Stimulated activated naive CD4-positive, alpha-beta T cell treated with Interleukin-2 at 50 U/mL for 16 hours (primary cell): ENCODE measurements around the gene CRIP1.

Experiments used
- DNase-seq: peaks from one replicate; lab custom pipeline; 2025; lab: John Stamatoyannopoulos, UW

The CRIP1 gene

DNA sequence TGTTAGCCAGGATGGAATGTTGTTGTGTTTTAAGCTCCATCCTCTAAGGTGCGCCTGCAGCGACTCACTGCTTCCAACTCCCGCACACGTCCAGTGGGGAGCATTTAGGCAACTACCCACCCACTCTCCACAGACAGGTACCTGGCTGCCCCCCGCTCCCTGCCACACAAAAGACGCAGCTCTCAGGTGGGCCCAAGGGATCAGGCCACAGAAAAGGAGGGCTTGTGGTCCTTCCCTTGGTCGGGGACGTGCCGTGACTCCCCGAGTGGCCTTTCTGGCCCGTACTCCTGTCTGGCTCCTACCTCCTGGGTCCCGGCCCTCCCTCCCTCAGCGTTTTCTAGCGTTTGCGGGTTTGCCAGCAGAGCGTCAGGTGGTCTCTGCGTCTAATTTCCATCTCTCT is 20.6 kb downstream of the CRIP1 start:
- DNase-seq, result no peak

DNA sequence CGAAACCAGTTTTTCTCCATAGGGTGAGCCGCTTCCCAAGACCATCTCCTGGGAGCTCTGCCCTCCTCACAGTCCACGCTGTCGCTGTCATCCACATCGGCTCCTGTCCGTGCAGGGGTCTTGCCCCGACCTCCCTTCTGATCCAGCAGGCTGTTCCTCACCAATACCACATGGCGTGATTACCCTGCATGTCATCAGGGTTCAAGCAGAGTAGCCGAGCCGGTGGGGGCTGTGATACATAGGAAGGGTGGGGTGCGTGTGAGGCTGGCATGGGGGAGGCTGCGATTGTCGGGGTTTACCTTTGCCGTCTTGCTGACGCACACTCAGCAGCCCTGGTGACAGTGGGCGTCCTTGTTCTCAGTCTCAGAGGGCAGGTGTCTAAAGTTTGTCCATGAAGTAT is 21.4 kb downstream of the CRIP1 start:
- no peak for DNase-seq

DNA sequence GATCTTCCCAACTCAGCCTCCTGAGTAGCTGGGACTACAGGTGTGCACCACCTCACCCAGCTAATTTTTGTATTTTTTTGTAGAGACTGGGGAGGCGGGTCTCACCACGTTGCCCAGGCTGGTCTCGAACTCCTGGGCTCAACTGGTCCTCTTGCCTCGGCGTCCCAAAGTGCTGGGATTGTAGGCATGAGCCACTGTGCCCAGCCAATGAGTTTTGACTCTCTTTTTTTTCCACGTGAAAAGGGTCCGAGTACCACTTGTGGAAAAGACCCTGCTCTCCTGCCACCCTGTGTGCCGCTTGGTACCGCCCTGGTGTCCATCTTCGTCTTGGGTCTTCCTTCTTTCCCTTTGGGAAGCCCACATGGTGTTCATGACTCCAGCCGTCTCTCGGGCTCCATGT is 21.9 kb downstream of the CRIP1 start:
- DNase-seq, result no peak

DNA sequence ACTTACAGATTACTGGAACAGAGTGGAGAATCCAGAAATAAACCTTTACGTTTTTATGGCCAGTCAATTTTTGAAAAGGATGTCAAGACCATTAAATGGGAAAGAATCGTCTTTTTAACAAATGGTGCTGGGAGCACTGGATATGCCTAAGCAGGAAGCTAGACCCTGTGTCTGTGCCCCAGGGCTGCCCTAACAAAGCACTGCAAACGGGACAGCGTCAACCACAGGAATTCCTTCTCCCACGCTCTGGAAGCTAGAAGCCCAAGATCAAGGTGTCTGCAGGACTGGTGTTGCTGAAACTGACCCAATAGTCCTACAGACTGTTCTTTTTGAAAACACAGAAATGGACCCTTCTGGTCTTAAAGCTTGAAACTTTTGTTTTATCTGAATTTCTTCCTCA is 30.4 kb downstream of the CRIP1 start:
- DNase-seq, result no peak

DNA sequence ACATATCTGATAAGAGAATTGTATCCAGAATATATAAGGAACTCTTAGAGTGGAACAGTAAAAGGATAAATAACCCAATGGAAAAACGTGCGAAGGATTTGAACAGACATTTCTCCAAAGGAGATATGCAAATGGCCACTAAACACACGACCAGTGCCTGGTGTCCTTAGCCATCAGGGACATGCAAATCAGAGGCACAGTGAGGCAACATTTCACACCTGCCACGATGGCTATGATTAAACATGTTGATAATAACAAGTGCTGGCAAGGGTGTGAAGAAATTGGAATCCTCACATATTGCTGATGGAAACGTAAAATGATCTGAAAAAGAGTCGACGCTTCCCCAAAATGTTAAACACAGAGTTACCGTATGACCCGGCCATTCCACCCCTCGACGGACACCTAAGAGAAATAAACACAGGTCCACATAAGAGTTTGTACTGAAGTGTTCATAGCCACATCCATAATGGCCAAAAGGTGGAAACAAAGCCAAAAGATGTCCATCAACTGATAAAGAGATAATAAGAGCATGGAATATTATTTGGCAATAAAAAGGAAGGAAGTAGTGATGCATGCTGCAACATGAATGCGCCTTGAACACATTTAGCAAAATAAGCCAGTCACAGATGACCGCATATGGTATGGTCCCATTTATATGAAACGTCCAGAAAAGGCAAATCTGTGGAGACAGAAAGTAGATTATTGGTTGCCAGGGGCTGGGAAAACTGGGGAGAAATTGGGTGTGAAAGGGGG is 33.4 kb downstream of the CRIP1 start:
- DNase-seq, result no peak

DNA sequence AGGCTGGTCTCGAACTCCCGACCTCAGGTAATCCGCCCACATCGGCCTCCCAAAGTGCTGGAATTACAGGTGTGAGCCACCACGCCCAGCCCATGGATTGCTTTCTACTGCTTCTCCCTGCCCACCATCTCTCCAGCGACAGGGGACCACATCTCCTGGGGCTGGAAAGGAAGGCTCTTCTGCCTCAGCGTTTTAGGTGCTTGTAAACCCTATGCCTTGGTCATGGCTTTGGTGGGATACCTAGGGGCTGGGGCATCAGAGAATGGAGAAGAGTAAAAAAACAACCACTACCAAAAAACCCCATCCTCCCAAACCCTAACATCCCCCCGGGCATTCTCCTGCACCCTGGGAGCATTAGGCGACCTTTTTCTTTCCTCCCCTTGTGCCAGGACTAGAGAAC is 38.6 kb downstream of the CRIP1 start:
- no peak for DNase-seq

DNA sequence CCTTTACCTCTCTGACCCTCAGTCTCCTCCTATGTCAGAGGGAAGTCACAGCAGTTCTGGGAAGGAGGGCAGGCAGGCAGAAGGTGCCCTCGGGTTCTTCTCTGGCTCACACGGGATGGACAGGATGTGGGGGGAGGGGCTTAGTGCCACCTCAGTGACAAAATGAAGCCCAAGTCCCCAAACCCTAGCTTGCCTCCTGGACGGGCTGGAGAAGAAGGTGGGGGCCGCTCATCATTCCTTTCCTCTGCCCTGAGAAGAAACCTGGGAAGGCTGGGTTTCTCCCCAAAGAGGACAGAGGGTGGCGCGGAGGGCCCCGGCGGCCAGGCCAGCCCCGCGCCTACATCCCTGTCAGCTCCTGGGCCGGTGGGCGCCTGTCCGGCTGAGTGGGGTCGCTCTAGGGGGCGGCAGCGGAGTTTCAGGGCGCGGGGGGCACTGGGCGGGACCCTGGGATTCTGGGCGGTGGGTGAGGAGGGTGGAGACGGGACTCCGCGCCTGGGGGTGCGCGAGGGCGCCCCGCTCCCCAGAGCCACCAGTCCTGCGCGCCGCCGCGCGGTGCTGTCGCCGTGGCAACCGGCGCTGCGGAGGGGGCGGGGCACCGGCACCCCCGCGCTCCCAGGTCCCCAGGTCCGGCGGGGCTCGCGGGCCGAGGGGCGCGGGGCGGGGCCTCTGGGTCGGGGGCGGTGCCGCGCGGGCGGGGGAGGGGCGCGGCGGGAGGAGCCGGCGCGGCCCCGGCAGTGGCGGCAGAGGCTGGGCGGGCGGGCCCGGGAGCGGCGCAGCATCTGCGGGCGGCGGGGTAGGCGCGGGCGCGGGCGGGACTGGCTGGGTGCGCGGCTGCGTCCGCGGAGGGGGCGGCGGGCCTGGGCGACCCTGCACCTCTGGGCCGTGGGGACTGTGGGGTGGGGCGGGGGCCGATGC is 39.4 kb downstream of the CRIP1 start, which contains the start of gene TMEM121:
TMEM121 (plus strand) TSS at position 723 of the 915 bp plus-strand sequence. CDS start 2,252 bp downstream, outside the sequence.
- peak; percentile 18 for DNase-seq

DNA sequence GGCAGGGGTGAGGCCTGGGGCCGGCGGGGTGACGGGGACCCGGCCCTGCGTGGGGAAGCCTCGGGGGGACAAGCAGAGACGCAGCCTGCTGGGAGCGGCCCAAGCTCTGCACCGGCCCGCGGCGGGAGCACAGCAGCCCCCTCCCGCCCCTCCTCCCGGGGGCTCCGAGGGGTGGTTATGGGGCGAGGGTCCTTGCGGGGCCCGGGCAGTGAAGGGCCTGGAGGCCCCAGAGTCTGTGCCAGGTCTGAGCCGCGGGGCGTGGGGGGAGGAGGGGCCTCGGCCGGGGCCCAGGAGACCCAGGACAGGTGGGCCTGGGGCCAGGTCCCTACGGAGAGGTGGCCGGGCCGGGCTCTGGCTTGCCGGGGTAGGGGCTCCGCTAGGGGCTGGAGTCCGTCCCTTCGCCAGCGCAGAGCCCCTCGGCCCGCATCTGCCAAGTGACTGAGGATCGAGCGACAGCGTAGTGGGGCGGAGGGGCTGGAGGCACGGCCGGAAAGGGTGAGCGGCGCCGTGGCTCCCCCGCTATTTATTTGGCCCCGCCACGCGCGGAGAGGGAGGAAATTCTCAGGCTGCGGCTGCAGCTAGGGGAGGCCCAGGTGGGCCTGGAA is 40.2 kb downstream of the CRIP1 start:
- no peak for DNase-seq

DNA sequence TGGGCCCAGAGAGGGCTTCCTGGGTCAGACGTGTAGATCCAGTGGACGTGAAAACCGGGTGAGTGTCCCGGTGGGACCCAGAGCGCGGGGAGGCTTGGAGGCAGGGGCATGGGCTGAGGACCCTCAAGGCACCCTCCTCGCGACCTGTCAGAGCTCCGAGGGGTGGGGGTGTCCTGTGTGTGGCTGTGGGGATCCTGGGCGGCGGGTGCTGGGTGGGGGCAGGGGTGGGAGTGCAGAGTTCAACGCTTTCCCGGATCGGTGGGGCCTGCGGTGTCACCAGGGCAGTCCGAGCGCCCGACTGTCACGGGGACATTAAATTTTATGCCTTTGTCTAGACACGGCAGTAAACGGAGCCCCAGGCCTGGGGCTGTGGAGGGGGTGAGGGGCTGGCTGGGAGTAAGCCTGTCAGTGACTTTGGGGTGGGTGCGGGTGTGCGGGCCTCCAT is 40.7 kb downstream of the CRIP1 start:
- DNase-seq, result no peak

DNA sequence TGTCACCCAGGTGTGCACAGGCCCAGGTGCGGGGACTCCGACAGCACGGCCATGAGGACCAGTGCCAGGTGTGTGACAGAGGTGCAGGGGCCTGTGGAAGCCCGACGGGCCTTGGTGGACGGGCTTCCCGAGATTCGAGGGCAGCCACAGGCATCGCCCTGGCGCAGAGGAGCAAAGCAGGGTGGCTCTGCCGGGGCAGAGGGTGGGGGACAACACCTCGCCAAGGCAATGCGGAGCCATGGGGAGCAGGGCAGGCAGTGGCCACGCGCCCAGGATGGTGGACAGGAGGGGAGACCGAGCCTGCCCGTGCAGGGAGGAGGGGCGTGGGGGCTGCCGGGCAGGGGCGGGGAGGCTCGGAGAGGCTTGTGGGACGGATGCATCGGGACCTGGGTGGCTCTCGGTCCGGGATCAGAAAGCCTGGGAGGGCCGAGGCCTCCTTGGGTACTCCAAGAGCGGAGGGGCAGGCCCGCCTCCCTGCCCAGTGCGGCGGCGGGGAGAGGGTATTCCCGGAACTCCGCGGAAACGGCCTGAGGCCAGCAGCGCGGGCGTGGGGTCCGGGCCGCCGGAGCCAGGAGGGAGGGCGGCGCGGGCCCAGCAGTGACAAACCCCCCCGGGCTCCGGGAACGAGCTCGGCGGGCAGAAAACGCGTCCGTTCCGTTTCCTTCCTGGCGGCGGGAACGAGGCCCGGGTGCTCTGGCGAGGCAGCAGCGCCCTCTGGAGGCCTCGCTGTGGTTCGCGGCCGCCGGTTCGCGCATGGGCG is 41.3 kb downstream of the CRIP1 start:
- peak; percentile 70 for DNase-seq

DNA sequence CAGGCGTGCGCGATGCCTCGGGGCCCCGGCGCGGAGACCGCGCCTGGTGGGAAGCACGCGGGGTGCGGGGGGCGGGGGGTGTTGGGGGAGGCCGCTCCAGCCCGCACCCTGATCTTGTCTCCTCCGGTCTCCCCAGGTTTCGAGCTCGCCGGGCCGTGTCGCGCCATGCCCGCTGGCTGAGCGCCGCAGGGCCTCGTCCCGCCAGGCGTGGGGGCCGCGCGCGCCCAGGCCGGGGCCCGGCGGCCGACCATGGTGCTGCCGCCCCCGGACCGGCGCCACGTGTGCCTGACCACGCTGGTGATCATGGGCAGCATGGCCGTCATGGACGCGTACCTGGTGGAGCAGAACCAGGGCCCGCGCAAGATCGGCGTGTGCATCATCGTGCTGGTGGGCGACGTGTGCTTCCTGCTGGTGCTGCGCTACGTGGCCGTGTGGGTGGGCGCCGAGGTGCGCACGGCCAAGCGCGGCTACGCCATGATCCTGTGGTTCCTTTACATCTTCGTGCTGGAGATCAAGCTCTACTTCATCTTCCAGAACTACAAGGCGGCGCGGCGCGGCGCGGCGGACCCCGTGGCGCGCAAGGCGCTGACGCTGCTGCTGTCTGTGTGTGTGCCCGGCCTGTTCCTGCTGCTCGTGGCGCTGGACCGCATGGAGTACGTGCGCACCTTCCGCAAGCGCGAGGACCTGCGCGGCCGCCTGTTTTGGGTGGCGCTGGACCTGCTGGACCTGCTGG is 42.1 kb downstream of the CRIP1 start:
- DNase-seq, result peak; percentile 74

DNA sequence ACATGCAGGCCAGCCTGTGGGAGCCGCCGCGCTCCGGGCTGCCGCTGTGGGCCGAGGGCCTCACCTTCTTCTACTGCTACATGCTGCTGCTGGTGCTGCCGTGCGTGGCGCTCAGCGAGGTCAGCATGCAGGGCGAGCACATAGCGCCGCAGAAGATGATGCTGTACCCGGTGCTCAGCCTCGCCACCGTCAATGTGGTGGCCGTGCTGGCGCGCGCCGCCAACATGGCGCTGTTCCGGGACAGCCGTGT is 42.6 kb downstream of the CRIP1 start:
- no peak for DNase-seq

DNA sequence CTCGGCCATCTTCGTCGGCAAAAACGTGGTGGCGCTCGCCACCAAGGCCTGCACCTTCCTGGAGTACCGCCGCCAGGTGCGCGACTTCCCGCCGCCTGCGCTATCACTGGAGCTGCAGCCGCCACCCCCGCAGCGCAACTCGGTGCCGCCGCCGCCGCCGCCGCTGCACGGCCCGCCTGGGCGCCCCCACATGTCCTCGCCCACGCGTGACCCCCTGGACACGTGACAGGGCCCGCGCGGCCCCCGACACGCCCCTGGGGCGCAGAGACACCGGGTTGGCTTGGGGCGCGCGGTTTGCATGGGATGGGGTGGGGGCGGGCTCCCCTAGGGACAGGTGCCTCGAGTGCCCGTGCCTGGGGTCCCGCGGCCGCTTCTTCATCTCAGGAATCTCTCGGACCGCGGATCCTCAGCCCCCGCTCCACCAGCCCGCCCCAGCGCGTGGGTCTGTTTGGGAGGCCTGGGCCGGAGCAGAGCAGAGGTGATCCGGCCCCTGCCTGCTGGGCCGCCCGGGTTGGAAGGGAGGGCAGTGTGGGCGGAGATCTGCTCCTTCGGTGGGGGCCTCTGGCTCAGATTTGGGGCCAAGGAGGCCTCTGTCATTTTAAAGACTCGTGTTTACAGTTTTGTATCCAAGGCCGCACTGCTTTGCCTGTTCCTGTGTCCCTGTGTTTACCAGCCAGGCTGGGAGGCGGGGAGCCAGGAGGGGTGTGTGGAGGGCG is 43.0 kb downstream of the CRIP1 start:
- peak; percentile 42 for DNase-seq

DNA sequence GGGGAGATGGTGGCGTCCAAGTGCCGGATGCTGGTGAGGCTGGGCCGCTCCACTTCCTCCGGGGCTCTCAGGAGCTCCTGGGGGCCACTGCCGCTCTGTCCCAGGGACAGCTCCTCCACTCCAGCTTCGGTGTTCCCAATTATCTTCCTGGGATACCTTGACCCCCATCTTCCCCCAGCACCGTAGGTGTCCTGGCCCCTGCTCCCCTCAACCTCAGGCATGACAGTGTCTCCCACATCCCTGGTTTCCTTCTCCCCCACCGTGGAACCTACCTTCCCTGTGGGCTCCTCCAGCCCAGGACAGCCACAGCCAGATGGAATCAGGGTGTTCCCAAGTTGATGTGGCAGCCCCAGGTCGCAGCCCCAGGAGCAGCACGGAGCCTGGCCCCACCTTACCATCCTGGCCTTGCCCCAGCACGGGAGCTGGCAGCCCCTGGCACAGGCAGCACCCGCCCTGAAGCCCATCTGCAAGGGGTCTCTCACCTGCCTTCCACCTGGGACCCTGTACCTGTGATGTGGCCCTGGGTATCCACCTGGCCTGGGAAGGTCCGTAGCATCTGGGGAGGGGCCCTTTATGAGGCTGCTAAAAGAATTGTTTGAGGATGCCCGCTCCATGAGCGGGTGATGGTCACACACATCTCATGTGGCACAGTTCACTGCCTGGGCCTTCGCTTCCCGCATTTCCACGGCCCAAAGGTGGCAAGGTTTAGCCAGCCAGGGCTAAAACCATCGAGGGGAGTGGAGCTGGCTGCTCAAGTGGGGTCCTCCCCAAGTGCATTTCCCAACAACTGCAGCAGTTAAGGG is 43.8 kb downstream of the CRIP1 start:
- no peak for DNase-seq

DNA sequence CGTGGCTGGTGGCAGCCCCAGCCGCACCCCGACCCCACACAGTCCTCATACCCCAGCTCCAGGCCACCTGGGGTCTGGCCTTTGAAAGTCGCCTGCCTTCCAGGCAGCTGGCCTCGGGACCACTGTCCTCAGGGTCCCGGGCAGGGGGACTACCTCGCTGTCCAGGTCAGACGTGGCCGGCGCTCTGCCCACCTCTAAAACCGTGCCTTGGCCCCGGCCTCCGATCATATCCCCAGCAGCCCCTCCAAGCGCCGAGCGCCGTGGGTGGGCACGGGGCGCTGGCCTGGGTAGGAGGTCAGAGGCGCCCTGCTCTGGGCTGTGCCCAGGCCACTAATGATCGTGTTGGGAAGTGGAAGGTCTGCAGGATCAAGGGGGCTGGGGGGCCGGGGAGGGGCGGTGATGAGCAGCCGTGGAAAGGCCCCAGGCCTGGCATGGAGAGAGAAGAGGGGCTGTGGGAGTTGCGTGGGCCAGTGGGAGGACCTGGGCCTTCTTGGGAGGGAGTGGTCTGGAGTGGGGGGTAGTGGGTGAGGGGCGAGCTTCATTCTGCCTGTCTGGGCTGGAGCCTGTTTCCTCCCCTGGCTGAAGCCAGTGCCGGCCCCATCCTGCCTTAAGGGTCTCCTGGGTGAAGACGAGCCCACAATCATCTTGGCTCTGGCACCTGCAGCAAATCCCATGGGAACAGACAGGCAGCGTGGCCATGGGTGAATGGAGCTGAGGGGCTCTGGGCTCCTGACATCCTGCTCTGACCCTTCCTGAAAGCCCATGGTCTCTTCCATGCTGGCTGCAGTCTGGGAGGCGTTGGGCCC is 44.6 kb downstream of the CRIP1 start:
- DNase-seq, result no peak

DNA sequence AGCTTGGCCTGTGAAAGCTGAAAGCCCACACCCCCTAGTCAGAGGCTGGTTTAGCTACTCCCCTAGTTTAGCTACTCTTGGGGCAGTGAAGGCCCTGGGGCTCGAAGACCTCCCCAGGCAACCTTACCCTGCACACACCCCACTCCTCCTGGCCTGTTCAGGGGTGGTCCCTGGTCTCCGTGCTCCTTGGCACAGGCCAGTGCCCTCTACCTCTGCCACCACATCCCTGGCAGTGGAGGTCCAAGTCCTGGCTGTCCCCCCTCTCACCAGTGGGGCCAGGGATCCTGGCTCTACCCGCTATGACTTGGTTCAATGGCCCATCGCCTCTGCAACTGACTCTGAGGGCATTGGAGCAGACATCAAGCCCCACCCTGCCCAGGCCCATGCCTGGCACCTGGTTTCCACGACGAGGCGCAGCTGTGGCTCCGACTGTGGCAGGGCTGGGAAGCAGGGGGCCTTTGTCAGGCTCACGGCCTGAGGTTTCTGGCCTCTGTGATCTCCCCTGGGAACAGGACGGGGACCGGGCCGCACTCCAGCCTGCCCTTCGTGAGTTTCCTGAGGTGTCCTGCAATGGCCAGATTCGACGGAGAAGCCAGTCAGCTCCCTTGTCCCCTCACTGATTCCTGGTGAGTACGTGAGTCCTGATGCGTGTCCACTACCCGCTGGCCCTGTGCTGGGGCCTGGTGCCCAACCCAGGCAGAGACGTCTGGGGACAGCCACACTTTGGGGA is 45.4 kb downstream of the CRIP1 start:
- no peak for DNase-seq

DNA sequence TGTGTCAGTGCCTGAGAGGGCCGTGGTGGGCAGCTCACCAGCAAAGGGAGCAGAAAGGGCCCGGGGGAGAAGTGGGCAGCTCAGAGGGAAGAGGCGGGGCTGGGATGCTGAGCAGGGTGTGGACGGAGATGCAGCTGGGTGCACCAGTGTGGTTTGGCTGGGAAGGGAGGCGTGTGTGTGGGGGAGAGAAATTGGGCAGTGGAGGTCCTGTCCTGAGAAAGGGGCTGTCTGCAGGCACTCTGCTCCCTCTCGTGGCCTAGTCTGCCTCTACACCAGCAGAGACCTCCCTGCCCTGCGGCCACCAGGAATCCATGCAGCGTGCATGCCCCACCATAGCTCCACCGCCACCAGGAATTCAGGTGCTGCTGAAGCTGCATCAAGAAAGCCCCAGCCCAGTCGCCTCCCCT is 46.1 kb downstream of the CRIP1 start:
- DNase-seq, result no peak

DNA sequence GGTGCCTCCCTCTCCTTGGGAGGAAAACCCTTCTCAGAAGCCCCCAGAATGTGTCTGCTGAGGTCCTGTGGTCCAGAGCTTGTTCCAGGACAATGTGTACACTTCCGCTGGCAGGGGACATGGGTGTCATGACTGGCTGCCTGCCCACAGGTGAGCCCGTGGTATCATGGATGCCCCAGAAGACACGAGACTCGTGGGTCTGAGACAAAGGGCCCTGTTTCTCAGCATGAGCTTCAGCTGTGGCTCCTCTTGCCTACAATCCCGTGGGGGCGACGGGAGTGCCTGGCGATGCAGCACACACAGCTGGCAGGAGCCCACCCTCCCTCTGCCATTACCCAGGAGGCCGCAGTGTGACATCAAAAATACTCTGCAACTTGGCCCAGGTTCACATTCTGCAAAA is 46.7 kb downstream of the CRIP1 start:
- no peak for DNase-seq
